Nephron (organoid): ENCODE results near the gene DCLK1.
A peak's percentile ranks its signal among the peaks of the same experiment; 100 is the strongest.

Experiments
- H3K27ac Mint-ChIP-seq, 3 experiments: 2 replicates each; pipeline ENCODE4 v1.8.0; 2020; ENCODE audit warnings: mixed read lengths in 3 of 3, mild to moderate bottlenecking in 2 of 3, moderate library complexity in 1 of 3
- H3K27me3 Mint-ChIP-seq: 2 replicates; pipeline ENCODE4 v1.8.0; 2021; ENCODE audit warnings: low read depth, mild to moderate bottlenecking, moderate library complexity, mixed read lengths
- H3K36me3 Mint-ChIP-seq: 2 replicates; pipeline ENCODE4 v1.8.0; 2020; ENCODE audit warnings: low read depth, mixed read lengths
- H3K4me1 Mint-ChIP-seq: 2 replicates; pipeline ENCODE4 v1.8.0; 2020; ENCODE audit warnings: mixed read lengths
- H3K4me3 Mint-ChIP-seq, 3 experiments: 2 replicates each; pipeline ENCODE4 v1.8.0; 2020; ENCODE audit warnings: mild to moderate bottlenecking in 3 of 3, mixed read lengths in 3 of 3, moderate library complexity in 2 of 3
- H3K9me3 Mint-ChIP-seq: 2 replicates; pipeline ENCODE4 v1.8.0; 2020; ENCODE audit warnings: mixed read lengths
- CTCF ChIP-seq, 3 experiments: fragments of 200-600 bp; sonication (generic); IDR thresholded peaks; one replicate each; pipeline ENCODE4 v1.5.0; 2021; ENCODE audit warnings: antibody characterized with exemption in 3 of 3; ENCODE audit not compliant: unreplicated experiment in 3 of 3

DCLK1 gene

GRCh38 chr13:35866801-35867200, 264.4 kb downstream of the DCLK1 start:
- Mint-ChIP-seq H3K4me1 (peaks cover 13% of the 10 kb centered on the region), H3K27ac (no peak overlapping the region), H3K36me3 (peaks cover 3% of the 10 kb centered on the region), H3K9me3 (no peaks in the 10 kb centered on the region), H3K4me3 (no peak overlapping the region), H3K27me3 (no peaks in the 10 kb centered on the region)
- no peak for TF ChIP-seq CTCF (IDR thresholded peaks at IDR 0.05; ENCODE audit: unreplicated experiment in 3 of 3)

- peaks cover 6% of the 10 kb centered on the region for H3K36me3 Mint-ChIP-seq
- H3K4me1 Mint-ChIP-seq = peaks cover 17% of the 10 kb centered on the region
- no peaks in the 10 kb centered on the region for H3K27me3 Mint-ChIP-seq
- H3K4me3 Mint-ChIP-seq = no peak overlapping the region
- TF ChIP-seq CTCF (IDR thresholded peaks at IDR 0.05; ENCODE audit: unreplicated experiment in 3 of 3) = no peak
- no peaks in the 10 kb centered on the region for H3K9me3 Mint-ChIP-seq
- peak overlapping the region in 1 of 3 experiments; percentile 14 for H3K27ac Mint-ChIP-seq
Measured at GRCh38 chr13:35865341-35866240, 265.6 kb downstream of the DCLK1 start.

GRCh38 chr13:35860661-35861060, 270.5 kb downstream of the DCLK1 start:
- H3K4me1 Mint-ChIP-seq = peaks cover 61% of the 10 kb centered on the region
- peaks cover 8% of the 10 kb centered on the region for H3K36me3 Mint-ChIP-seq
- no peaks in the 10 kb centered on the region for H3K9me3 Mint-ChIP-seq
- H3K27me3 Mint-ChIP-seq = no peaks in the 10 kb centered on the region
- H3K27ac Mint-ChIP-seq = no peak overlapping the region
- no peak overlapping the region for H3K4me3 Mint-ChIP-seq
- no peak for TF ChIP-seq CTCF (IDR thresholded peaks at IDR 0.05; ENCODE audit: unreplicated experiment in 3 of 3)

GRCh38 chr13:35859981-35860380, 271.2 kb downstream of the DCLK1 start:
- peaks cover 8% of the 10 kb centered on the region for H3K36me3 Mint-ChIP-seq
- no peaks in the 10 kb centered on the region for H3K9me3 Mint-ChIP-seq
- H3K27ac Mint-ChIP-seq = peak overlapping the region in 2 of 3 experiments; percentile 33 to 44
- no peaks in the 10 kb centered on the region for H3K27me3 Mint-ChIP-seq
- no peak overlapping the region for H3K4me3 Mint-ChIP-seq
- peaks cover 62% of the 10 kb centered on the region for H3K4me1 Mint-ChIP-seq
- no peak for TF ChIP-seq CTCF (IDR thresholded peaks at IDR 0.05; ENCODE audit: unreplicated experiment in 3 of 3)

GRCh38 chr13:35858665-35859064, 272.5 kb downstream of the DCLK1 start:
- TF ChIP-seq CTCF (IDR thresholded peaks at IDR 0.05; ENCODE audit: unreplicated experiment in 3 of 3) = no peak
- Mint-ChIP-seq H3K9me3 (no peaks in the 10 kb centered on the region), H3K36me3 (peaks cover 8% of the 10 kb centered on the region)

GRCh38 chr13:35857769-35858168, 273.4 kb downstream of the DCLK1 start:
- H3K4me1 Mint-ChIP-seq = peaks cover 67% of the 10 kb centered on the region
- no peaks in the 10 kb centered on the region for H3K9me3 Mint-ChIP-seq
- H3K27ac Mint-ChIP-seq = peak overlapping the region; percentile 19 to 57 (median 52)
- no peaks in the 10 kb centered on the region for H3K27me3 Mint-ChIP-seq
- H3K4me3 Mint-ChIP-seq = peak overlapping the region in 1 of 3 experiments; percentile 7
- peaks cover 8% of the 10 kb centered on the region for H3K36me3 Mint-ChIP-seq
- no peak for TF ChIP-seq CTCF (IDR thresholded peaks at IDR 0.05; ENCODE audit: unreplicated experiment in 3 of 3)

More at GRCh38 chr13:35858665-35859064, 272.5 kb downstream of the DCLK1 start:
- Mint-ChIP-seq H3K4me1 (peaks cover 67% of the 10 kb centered on the region), H3K4me3 (no peak overlapping the region), H3K27ac (no peak overlapping the region), H3K27me3 (no peaks in the 10 kb centered on the region)
